ENCODE results near the gene ZNF778.
"Not testable (repeated sequence)": the region's sequence is repeated elsewhere in the genome, so short reads cannot be mapped to it uniquely, and the experiment has no call there.

The ZNF778 gene

GRCh38 chr16:89219365-89219764 is 1.9 kb downstream of the ZNF778 start:
- no peak for DNase-seq

GRCh38 chr16:89221604-89222003 is 4.1 kb downstream of the ZNF778 start:
- DNase-seq = no peak

GRCh38 chr16:89222931-89223330 is 5.4 kb downstream of the ZNF778 start:
- no peak for DNase-seq

- no peak for DNase-seq
These were observed 7.2 kb downstream of the ZNF778 start for GRCh38 chr16:89224665-89225064.

- no peak for DNase-seq
These were observed 12.8 kb downstream of the ZNF778 start for GRCh38 chr16:89230255-89230654.

- DNase-seq = no peak
These were observed 14.6 kb downstream of the ZNF778 start for GRCh38 chr16:89232107-89232506.

- DNase-seq = no peak
These were observed 16.4 kb downstream of the ZNF778 start for GRCh38 chr16:89233678-89234490.

- DNase-seq = no peak
These were observed 20.2 kb downstream of the ZNF778 start for GRCh38 chr16:89237733-89238132.

GRCh38 chr16:89241187-89242007 is 23.9 kb downstream of the ZNF778 start:
- DNase-seq = peak; percentile 75

- no peak for DNase-seq
These were observed 25.3 kb downstream of the ZNF778 start for GRCh38 chr16:89242795-89243200.

GRCh38 chr16:89243664-89244063 is 26.2 kb downstream of the ZNF778 start:
- no peak for DNase-seq

- not testable (repeated sequence) for DNase-seq
These were observed 26.8 kb downstream of the ZNF778 start for GRCh38 chr16:89244264-89244663.

GRCh38 chr16:89244754-89245153 is 27.3 kb downstream of the ZNF778 start:
- no peak for DNase-seq

GRCh38 chr16:89246383-89246902 is 28.9 kb downstream of the ZNF778 start:
- no peak for DNase-seq

GRCh38 chr16:89246903-89247733 is 29.6 kb downstream of the ZNF778 start:
- DNase-seq = peak; percentile 79

- DNase-seq = not testable (repeated sequence)
These were observed 30.2 kb downstream of the ZNF778 start for GRCh38 chr16:89247734-89248075.

GRCh38 chr16:89248196-89248982 is 30.9 kb downstream of the ZNF778 start:
- no peak for DNase-seq

GRCh38 chr16:89253548-89254287 is 36.2 kb downstream of the ZNF778 start:
- no peak for DNase-seq

GRCh38 chr16:89256651-89257254 is 39.2 kb downstream of the ZNF778 start:
- DNase-seq = peak; percentile 71

GRCh38 chr16:89257281-89257731 is 39.8 kb downstream of the ZNF778 start:
- DNase-seq = peak; percentile 24

All from EL (cell line).